ENCODE data around the gene TEX22.

DNA sequence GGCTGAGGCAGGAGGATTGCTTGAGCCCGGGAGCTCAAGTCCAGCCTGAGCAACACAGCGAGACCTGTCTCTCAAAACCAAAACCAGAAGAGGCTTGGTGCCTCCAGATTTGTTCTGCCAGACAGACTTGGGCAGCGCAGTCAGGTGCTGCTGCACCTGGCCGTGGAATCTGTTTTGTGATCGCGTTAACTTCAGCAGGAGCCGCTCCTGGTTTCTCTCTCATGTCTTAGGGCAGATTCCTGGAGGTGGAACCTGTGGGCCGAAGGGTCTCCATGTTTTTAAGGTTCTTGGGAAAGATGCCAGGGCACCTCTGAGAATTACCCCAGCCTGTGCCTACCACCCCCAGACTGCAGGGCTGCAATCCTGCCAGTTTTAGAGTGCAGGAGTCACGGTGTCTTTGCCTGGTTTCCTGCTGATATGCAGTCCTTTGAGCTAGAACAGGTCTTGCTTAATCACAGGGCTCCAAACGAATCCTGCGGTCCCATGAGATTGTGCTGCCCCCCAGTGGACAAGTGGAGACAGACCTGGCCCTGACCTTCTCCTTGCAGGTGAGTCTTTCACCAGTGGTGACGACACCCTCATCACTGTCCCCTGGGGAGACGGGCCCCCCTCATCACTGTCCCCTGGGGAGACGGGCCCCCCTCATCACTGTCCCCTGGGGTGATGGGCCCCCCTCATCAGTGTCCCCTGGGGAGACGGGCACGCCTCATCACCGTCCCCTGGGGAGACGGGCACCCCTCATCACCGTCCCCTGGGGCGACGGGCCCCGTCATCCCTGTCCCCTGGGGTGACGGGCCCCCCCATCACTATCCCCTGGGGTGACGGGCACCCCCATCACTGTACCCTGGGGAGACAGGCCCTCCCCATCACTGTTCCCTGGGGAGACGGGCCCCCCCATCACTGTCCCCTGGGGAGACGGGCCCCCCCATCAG, 46.2 kb upstream of the TEX22 start:
- TF ChIP-seq POLR2A (IDR thresholded peaks at IDR 0.05; ENCODE audit: low read length), result no peak
- no peak for TF ChIP-seq GATA1 (IDR thresholded peaks at IDR 0.05; ENCODE audit: low read depth, low read length)
